GM12873 (cell line): ENCODE results near the gene MYD88.

Source experiments
- CTCF ChIP-seq: IDR thresholded peaks from 2 replicates; pipeline ENCODE4 v1.5.1; 2012; ENCODE audit warnings: low read depth, mild to moderate bottlenecking, moderate library complexity, low read length, control low read depth; ENCODE audit not compliant: insufficient read depth; ENCODE audit errors: missing control alignments

MYD88 gene

GRCh38 chr3:38168151-38169026 lies 29.9 kb downstream of the MYD88 start:
- TF ChIP-seq CTCF = no peak

GRCh38 chr3:38169027-38169317 lies 30.5 kb downstream of the MYD88 start:
- no peak for TF ChIP-seq CTCF

- TF ChIP-seq CTCF = no peak
Observed at GRCh38 chr3:38170722-38171121, 32.3 kb downstream of the MYD88 start.

- TF ChIP-seq CTCF = no peak
Observed at GRCh38 chr3:38171622-38172021, 33.2 kb downstream of the MYD88 start.

GRCh38 chr3:38173834-38174418 lies 35.5 kb downstream of the MYD88 start:
- no peak for TF ChIP-seq CTCF

GRCh38 chr3:38177181-38177580 lies 38.7 kb downstream of the MYD88 start:
- TF ChIP-seq CTCF = no peak

- no peak for TF ChIP-seq CTCF
Observed at GRCh38 chr3:38186781-38187180, 48.3 kb downstream of the MYD88 start.
